ENCODE data around the gene ATP8A1.
"Not testable (repeated sequence)": the region's sequence is repeated elsewhere in the genome, so short reads cannot be mapped to it uniquely, and the experiment has no call there.

Gene ATP8A1

DNA sequence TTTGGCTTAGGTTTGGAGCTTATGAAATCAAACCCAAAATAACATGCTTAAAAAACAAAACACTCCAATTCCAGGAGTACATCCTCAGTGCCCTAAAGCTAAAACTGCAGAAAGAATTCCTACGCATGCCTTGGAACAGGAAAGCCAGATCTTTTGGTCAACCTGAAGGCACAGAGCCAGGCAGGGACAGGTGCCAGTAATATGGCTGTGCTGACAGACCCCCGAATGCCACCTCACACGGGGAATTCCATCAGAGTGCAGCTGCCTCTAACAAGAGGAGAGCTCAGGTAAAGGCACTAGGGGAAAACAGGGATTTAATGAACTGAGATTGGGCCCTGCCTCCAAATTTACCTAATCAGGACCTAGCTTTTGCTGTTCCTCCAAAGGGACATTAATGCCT, 182.5 kb downstream of the ATP8A1 start:
- peaks cover 26% of the 10 kb centered on the region for H3K36me3 Mint-ChIP-seq
- no peaks in the 10 kb centered on the region for H3K4me1 Mint-ChIP-seq (ENCODE audit: low read depth)
- H3K27me3 Mint-ChIP-seq = no peaks in the 10 kb centered on the region
- H3K4me3 Mint-ChIP-seq = no peak overlapping the region
- H3K9me3 Mint-ChIP-seq (ENCODE audit: low read depth) = no peaks in the 10 kb centered on the region
- no peak overlapping the region for H3K27ac Mint-ChIP-seq

DNA sequence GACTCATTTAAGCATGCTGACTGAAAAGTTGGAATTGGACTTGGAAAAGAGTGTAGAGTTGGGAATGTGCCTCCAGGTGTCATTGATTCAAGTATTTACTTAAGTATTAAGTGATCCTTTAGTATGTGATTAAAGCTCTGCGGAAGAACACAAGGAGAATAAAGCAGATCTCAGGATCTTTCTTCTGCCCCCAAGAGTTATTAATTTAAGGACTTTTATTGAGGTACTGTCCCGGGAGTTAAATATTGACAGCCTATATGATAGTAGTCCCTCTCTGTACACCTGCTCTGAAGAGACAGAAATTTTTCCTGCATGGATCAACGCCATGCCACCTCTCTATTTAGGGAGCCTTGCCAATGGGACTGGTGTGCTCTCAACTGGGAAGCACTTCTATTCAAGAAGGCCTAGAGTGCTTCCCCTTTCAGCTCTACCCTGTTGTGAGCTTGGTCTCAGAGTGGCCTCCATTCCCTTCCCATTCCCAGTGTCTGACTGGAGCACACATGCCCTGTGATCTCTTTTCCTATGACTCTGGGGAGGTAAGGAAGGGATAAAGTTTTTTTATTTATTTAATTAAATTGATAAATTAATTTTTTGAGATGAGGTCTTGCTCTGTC, 183.7 kb downstream of the ATP8A1 start:
- no peaks in the 10 kb centered on the region for H3K27me3 Mint-ChIP-seq
- H3K36me3 Mint-ChIP-seq = peaks cover 21% of the 10 kb centered on the region
- no peak overlapping the region for H3K27ac Mint-ChIP-seq

DNA sequence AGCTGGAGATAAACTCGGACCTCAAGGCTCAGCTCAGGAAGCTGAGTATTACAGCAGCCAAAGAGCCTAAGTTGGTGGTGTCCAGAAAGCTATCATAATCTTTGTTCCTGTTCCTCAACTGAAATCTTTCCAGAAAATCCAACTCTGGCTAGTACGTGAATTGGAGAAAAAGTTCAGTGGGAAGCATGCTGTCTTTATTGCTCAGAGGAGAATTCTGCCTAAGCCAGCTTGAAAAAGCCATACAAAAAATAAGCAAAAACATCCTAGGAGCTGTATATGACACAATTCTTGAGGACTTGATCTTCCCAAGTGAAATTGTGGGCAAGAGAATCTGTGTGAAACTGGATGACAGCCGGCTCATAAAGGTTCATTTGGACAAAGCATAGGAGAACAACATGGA, 185.0 kb downstream of the ATP8A1 start:
- no peaks in the 10 kb centered on the region for H3K4me1 Mint-ChIP-seq (ENCODE audit: low read depth)
- H3K36me3 Mint-ChIP-seq = peaks cover 26% of the 10 kb centered on the region
- H3K9me3 Mint-ChIP-seq (ENCODE audit: low read depth) = no peaks in the 10 kb centered on the region
- no peak overlapping the region for H3K27ac Mint-ChIP-seq
- no peak overlapping the region for H3K4me3 Mint-ChIP-seq
- no peaks in the 10 kb centered on the region for H3K27me3 Mint-ChIP-seq

More for the DNA sequence above, 183.7 kb downstream of the ATP8A1 start:
- Mint-ChIP-seq H3K9me3 (ENCODE audit: low read depth) (no peaks in the 10 kb centered on the region), H3K4me3 (no peak overlapping the region), H3K4me1 (ENCODE audit: low read depth) (no peaks in the 10 kb centered on the region)

DNA sequence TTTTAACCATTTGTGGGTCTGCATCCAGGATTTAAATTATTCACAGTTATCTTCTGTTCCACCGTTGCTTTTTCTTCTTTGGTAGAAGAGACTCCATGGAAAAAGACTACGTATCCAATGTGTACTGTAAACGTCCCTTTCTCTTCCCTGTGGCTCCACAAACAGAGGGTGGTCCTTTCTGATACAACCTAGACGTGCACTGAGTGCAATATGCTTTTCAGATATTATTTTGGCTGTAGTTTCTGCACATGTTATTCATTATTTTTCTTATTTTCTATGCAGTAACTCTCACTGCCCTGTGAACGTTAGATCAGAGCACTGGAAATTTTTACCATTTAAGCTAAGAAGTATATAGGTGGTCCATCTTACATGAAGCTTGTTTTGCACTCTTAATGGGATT, 186.9 kb downstream of the ATP8A1 start:
- Mint-ChIP-seq H3K4me3 (no peak overlapping the region), H3K4me1 (ENCODE audit: low read depth) (no peaks in the 10 kb centered on the region), H3K36me3 (peaks cover 26% of the 10 kb centered on the region), H3K27ac (no peak overlapping the region), H3K27me3 (no peaks in the 10 kb centered on the region), H3K9me3 (ENCODE audit: low read depth) (no peaks in the 10 kb centered on the region)

DNA sequence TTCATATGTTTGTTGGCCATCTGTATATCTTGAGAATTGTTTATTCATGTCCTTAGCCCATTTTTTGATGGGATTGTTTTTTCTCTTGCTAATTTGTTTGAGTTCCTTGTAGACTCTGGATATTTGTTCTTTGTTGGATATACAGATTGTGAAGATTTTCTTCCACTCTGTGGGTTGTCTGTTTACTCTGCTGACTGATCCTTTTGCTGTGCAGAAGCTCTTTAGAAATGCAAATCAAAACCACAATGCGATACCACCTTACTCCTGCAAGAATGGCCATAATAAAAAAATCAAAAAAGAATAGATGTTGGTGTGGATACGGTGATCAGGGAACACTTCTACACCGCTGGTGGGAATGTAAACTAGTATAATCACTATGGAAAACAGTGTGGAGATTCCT, 189.1 kb downstream of the ATP8A1 start:
- not testable (repeated sequence) for H3K9me3 Mint-ChIP-seq (ENCODE audit: low read depth); H3K27ac Mint-ChIP-seq; H3K4me3 Mint-ChIP-seq; H3K27me3 Mint-ChIP-seq; H3K4me1 Mint-ChIP-seq (ENCODE audit: low read depth)
- H3K36me3 Mint-ChIP-seq = peaks cover 24% of the 10 kb centered on the region

DNA sequence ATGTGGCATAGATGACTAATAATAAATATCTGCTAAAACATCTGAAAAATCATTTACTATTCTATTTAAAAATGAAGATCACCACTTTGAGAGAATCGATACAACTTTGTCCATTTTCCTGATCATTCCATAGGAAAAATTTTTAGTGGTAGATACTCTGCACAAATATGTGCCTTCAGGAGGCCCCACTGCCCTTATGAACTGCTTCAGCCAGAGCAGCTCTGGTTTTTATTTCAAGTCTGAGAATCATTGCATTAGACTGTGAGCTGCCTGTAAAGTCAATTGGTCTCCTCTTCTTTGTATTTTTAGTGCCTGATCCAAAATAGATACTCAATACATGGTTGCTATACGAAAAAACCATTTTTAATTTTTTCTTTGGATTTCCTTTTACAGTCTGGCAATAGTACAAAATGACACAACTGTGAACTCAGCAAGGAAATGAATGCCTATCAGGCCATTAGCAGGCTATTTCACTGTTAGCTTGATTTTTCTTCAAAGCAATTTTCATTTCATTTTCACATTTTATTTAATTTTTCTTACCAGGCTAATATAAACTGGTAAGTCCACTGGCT, 190.5 kb downstream of the ATP8A1 start:
- Mint-ChIP-seq H3K9me3 (ENCODE audit: low read depth) (no peaks in the 10 kb centered on the region), H3K27me3 (no peaks in the 10 kb centered on the region), H3K27ac (no peak overlapping the region), H3K4me3 (no peak overlapping the region), H3K4me1 (ENCODE audit: low read depth) (no peaks in the 10 kb centered on the region), H3K36me3 (peaks cover 27% of the 10 kb centered on the region)

DNA sequence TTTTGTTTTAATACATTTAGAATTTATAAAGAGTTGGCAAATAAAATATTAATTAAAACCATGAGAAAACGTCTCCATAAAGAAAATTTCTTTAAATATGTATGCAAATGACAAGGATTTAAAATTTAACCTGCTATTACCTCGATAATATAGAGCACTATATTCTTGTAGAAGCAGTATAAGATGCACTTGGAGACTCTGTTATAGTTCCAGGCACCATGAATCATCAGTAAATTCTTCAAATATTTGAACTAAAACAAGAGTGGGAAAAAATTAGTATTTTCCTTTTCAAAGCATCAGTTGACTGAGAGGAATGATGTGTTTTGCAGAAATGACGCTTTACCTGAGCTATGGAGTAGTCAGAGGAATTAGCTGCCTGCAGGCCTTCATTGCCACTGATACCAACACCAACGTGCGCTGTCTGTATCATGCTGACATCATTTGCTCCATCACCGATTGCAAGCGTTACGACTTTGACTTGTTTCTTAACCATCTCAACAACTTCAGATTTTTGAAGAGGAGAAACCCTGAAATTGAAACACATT, 192.3 kb downstream of the ATP8A1 start:
- H3K36me3 Mint-ChIP-seq = peaks cover 25% of the 10 kb centered on the region
- H3K4me3 Mint-ChIP-seq = no peak overlapping the region
- H3K4me1 Mint-ChIP-seq (ENCODE audit: low read depth) = no peaks in the 10 kb centered on the region
- H3K27me3 Mint-ChIP-seq = no peaks in the 10 kb centered on the region
- H3K9me3 Mint-ChIP-seq (ENCODE audit: low read depth) = no peaks in the 10 kb centered on the region
- H3K27ac Mint-ChIP-seq = no peak overlapping the region

DNA sequence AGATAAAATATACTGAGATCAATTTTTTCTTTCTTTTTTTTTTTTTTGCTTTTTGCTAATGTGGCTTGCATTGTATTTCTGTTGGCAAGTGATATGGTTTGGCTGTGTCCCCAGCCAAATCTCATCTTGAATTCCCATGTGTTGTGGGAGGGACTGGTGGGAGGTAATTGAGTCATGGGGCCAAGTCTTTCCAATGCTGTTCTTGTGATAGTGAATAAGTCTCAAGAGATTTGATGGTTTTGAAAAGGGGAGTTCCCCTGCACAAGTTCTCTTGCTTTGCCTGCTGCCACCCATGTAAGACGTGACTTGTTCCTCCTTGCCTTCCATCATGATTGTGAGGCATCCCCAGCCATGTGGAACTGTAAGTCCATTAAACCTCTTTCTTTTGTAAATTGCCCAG, 195.7 kb downstream of the ATP8A1 start:
- peaks cover 21% of the 10 kb centered on the region for H3K36me3 Mint-ChIP-seq
- not testable (repeated sequence) for H3K9me3 Mint-ChIP-seq (ENCODE audit: low read depth); H3K4me1 Mint-ChIP-seq (ENCODE audit: low read depth); H3K27ac Mint-ChIP-seq; H3K4me3 Mint-ChIP-seq; H3K27me3 Mint-ChIP-seq

DNA sequence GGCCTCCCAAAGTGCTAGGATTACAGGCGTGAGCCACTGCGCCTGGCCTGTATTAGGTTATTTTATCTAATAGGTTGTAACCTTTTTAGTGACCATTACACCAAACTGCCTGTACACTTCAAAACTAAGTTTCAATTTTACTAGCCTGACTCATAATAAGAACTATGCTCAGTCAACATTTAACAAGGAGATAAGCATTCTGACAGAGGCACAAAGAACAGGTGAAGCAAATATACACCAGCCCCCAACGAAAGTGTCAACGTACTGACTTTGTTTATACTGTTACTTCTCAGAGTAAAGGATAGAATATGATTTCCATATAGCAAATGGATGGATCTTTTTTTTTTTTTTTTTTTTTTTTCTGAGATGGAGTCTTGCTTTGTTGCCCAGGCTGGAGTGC, 196.9 kb downstream of the ATP8A1 start:
- no peaks in the 10 kb centered on the region for H3K9me3 Mint-ChIP-seq (ENCODE audit: low read depth)
- H3K36me3 Mint-ChIP-seq = peaks cover 22% of the 10 kb centered on the region
- no peaks in the 10 kb centered on the region for H3K4me1 Mint-ChIP-seq (ENCODE audit: low read depth)
- no peaks in the 10 kb centered on the region for H3K27me3 Mint-ChIP-seq
- no peak overlapping the region for H3K27ac Mint-ChIP-seq
- H3K4me3 Mint-ChIP-seq = no peak overlapping the region

DNA sequence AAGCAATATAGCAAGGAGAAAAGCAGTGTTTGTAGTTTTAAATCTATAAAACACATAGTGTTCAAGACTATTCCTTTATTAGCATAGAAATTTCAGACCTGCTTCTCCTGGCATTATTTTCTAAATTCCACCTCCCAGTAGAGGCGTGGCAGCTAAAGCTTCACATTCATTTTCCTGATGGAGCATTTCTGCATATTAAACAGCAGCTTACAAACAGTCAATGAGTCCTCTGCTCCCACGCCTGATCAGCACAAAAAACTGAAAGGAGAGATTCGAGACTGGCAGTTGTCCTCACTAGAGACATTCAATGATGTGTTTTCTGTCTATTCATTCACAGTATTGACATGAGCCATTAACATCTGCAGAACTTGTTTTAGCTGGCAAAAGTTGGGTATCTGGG, 198.2 kb downstream of the ATP8A1 start:
- Mint-ChIP-seq H3K27me3 (no peaks in the 10 kb centered on the region), H3K4me1 (ENCODE audit: low read depth) (no peaks in the 10 kb centered on the region), H3K27ac (no peak overlapping the region), H3K4me3 (no peak overlapping the region), H3K9me3 (ENCODE audit: low read depth) (no peaks in the 10 kb centered on the region), H3K36me3 (peaks cover 21% of the 10 kb centered on the region)

DNA sequence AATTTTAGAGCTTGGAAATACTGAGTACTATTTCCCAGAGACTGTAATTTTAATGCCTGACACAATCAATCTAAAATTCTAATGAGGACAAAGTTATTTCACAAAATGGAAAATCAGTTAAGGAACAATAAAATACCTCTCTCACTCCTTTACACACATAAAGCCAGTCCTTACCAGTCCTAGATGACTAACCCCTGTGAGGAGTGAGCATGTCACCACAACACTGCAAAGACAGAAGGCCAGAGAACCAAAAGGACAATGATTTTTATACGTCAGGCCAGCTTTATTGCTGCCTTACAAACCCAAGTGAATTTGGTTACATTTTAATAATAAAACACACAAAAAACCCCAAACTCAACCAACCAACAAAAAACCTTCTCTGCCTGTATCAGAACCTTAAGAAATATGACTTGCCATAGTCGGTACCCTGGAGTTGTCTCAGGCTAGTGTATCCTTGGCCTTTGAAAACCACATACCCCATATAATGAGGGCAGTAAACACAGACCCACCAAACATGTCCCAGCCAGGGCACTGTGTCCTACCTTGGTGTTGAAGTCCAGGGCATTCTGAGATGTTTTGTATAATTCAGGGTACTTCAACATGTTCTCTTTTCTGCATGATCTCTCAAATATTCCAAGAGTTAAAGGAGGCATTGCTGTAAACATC, 202.0 kb downstream of the ATP8A1 start:
- Mint-ChIP-seq H3K4me1 (ENCODE audit: low read depth) (no peaks in the 10 kb centered on the region), H3K36me3 (peaks cover 23% of the 10 kb centered on the region), H3K9me3 (ENCODE audit: low read depth) (no peaks in the 10 kb centered on the region), H3K27me3 (no peaks in the 10 kb centered on the region), H3K4me3 (no peak overlapping the region), H3K27ac (no peak overlapping the region)

DNA sequence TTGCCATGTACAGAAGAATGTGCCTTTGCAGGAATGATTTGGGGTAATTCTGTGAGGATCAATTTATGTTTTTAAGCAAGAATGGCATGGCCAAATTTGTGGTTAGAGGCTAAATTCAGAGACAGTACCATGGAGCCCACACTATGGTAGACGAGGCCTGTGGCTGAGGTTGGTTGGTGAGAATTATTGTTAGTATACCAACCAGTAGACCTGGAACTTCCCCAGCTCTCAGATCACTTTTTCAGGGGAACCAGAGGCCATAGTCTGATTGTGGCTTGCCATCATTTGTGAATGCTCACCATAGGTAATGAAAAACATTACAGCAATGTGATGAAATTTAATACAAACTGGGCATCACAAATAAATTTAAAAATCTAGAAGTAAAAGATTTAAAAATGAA, 203.3 kb downstream of the ATP8A1 start:
- Mint-ChIP-seq H3K27ac (no peak overlapping the region), H3K4me1 (ENCODE audit: low read depth) (no peaks in the 10 kb centered on the region), H3K4me3 (no peak overlapping the region), H3K27me3 (no peaks in the 10 kb centered on the region), H3K36me3 (peaks cover 29% of the 10 kb centered on the region), H3K9me3 (ENCODE audit: low read depth) (no peaks in the 10 kb centered on the region)

DNA sequence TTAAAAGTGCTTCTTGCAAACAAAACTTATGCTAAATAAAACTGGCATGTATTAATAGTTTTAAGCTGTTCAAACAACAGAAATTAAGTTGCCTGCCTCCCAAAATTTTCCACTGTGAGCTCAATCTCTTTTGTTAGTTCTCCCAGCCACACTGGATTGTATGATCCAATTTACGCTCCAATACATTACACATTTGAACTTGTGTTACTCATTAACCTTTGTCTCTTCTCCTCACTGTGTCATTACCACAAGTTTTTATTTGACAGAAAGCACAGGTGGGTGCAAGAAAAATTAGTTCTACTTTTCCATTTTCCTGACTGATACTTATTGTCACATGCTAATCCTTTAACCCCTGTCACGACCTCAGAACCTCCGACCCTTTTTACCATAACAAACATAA, 204.1 kb downstream of the ATP8A1 start:
- no peak overlapping the region for H3K4me3 Mint-ChIP-seq
- no peaks in the 10 kb centered on the region for H3K9me3 Mint-ChIP-seq (ENCODE audit: low read depth)
- H3K27me3 Mint-ChIP-seq = no peaks in the 10 kb centered on the region
- H3K4me1 Mint-ChIP-seq (ENCODE audit: low read depth) = no peaks in the 10 kb centered on the region
- H3K27ac Mint-ChIP-seq = no peak overlapping the region
- peaks cover 29% of the 10 kb centered on the region for H3K36me3 Mint-ChIP-seq

DNA sequence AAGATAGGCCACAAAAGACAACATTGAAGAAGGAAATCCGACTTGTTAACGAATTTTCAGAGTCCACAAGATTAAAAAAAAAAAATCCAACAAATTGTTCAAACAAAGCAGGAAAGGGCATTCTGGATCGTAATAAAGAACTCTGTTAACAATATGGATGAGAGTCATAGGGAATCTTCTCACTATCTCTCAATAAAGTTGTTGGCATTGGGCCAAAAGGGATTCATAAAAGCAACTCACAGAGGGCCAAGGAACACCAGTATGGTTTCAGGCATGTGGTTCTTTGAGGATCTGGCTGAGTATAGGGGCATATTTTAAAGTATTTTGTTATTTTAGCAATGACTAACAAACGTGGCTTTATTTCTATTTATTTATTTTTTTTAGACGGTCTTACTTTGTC, 210.1 kb downstream of the ATP8A1 start:
- Mint-ChIP-seq H3K36me3 (peaks cover 37% of the 10 kb centered on the region), H3K4me3 (no peak overlapping the region), H3K27me3 (no peaks in the 10 kb centered on the region), H3K4me1 (ENCODE audit: low read depth) (no peaks in the 10 kb centered on the region), H3K9me3 (ENCODE audit: low read depth) (no peaks in the 10 kb centered on the region), H3K27ac (no peak overlapping the region)

DNA sequence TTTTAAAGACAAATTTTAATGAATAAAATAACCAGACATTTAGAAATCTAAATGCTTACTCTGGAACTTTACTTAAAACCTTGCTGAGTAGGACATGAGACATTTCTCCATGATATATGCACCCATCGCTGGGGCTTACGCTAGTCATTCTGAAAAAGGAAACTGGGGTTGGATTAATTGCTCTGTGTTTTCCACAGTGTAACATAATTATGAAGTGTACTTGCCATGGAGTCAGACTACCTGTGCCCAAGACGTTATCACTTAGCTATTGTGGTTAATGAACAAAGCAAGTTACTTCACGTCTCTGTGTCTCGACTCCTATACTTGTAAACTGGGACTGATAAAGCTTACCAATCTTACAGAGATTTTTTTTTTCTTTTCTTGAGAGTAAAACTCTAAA, 211.9 kb downstream of the ATP8A1 start:
- no peak overlapping the region for H3K27ac Mint-ChIP-seq
- H3K4me3 Mint-ChIP-seq = no peak overlapping the region
- H3K36me3 Mint-ChIP-seq = peaks cover 23% of the 10 kb centered on the region
- no peaks in the 10 kb centered on the region for H3K27me3 Mint-ChIP-seq
- H3K4me1 Mint-ChIP-seq (ENCODE audit: low read depth) = no peaks in the 10 kb centered on the region
- H3K9me3 Mint-ChIP-seq (ENCODE audit: low read depth) = no peaks in the 10 kb centered on the region

DNA sequence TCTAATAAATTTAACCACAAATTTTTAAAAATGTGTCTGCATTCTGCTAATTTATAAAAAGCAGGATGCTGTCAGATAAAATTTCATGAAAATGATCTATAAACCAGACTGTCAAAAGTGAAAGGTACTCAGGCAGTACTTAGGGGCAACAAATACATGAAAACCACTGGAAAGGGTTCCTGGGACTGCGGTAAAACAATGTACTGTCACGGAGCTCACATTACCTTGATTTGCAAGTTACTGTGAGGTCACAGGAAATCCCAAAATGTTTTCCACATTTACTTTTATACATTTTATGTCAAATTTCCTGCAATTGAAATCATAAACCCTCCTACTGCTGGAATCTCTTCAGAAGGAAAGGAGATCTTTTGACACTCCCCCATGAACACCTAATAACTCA, 214.3 kb downstream of the ATP8A1 start:
- H3K36me3 Mint-ChIP-seq = peaks cover 24% of the 10 kb centered on the region
- no peaks in the 10 kb centered on the region for H3K9me3 Mint-ChIP-seq (ENCODE audit: low read depth)

More for the DNA sequence above, 214.3 kb downstream of the ATP8A1 start:
- Mint-ChIP-seq H3K4me1 (ENCODE audit: low read depth) (no peaks in the 10 kb centered on the region), H3K4me3 (no peak overlapping the region), H3K27ac (no peak overlapping the region), H3K27me3 (no peaks in the 10 kb centered on the region)

Data from activated naive CD8-positive, alpha-beta T cell (primary cell).